ENCODE measurements around the gene CYP4F2. TPM values are rescaled to one million over a fixed set of nuclear protein-coding genes. Genes with fewer than 3 reads are reported as not detected.
A peak's percentile ranks its signal among the peaks of the same experiment; 100 is the strongest.
"Not testable (repeated sequence)": the region's sequence is repeated elsewhere in the genome, so short reads cannot be mapped to it uniquely, and the experiment has no call there.

Gene CYP4F2
- total and polyA plus RNA-seq, 3 experiments from 2014 or later = not detected

DNA sequence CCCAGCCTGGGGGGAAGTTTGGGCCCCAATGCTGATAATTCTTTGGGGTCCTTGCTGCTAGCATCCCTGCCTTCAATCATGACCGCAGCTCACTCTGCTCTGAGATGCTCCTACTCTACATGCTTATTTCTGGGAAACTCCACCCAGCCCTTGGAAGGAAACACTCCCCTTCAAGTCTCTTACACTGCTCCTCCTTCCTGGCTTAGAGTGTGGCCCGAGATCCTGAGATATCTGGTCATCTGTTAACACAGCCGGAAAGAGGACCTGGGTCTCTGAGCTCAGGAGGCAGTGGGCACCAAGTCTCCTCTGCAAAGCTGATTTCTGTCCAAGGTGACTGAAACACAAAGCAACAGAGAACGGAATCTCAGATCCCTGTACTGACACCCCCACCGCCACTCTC, 33.0 kb downstream of the CYP4F2 start:
- no peaks in the 10 kb centered on the region for H3K36me3 Mint-ChIP-seq
- no peak overlapping the region for H3K4me3 Mint-ChIP-seq
- H3K4me1 ChIP-seq (ENCODE audit: insufficient read depth, low read length) = no peaks in the 10 kb centered on the region
- DNase-seq = no peak
- peaks cover 5 to 16% of the 10 kb centered on the region in 2 donors for H3K27me3 Mint-ChIP-seq
- H3K27ac Mint-ChIP-seq = no peak overlapping the region
- peaks cover 4 to 9% (median 4%) of the 10 kb centered on the region in 3 donors for H3K4me1 Mint-ChIP-seq
- H3K4me3 ChIP-seq (ENCODE audit: low read length) = no peak overlapping the region
- POLR2A ChIA-PET = no interaction called here
- H3K27me3 ChIP-seq (ENCODE audit: insufficient read depth, low read length, poor library complexity, severe bottlenecking) = no peaks in the 10 kb centered on the region
- no peak overlapping the region for H3K27ac ChIP-seq (ENCODE audit: low read depth, low read length)
- CTCF ChIA-PET = interaction anchor here (1.3 kb wide), 1 partner anchor 28 kb away, joined by 3 read pairs; no protein-coding TSS in a partner anchor
- H3K9me3 ChIP-seq (ENCODE audit: low read length) = no peaks in the 10 kb centered on the region
- H3K36me3 ChIP-seq (ENCODE audit: insufficient read depth, low read length) = no peaks in the 10 kb centered on the region
- H3K9me3 Mint-ChIP-seq = no peaks in the 10 kb centered on the region

DNA sequence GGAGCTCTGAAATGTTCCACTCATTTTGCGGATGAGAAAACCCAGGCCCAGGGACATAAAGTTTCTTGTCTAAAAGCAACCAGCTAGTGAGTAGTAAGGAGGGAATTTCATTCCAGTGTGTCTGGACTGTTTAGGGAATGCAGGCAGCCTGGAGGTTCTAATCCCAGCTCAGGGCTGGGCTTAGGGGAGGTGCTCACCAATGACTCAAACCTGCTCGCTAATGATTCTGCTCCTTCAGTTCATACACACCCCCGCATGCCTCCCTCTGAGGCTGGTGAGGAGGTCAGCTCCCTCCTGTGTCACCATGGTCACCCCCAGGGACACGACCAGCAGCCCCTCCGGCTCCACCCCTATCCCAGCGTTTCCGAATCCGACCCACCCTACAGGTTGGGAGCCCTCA, 34.6 kb downstream of the CYP4F2 start:
- no peaks in the 10 kb centered on the region for H3K27me3 ChIP-seq (ENCODE audit: insufficient read depth, low read length, poor library complexity, severe bottlenecking)
- H3K27ac ChIP-seq (ENCODE audit: low read depth, low read length) = no peak overlapping the region
- no peak overlapping the region for H3K4me3 ChIP-seq (ENCODE audit: low read length)
- Mint-ChIP-seq H3K4me1 (no peaks in the 10 kb centered on the region), H3K27ac (no peak overlapping the region), H3K27me3 (peaks cover 5 to 12% of the 10 kb centered on the region in 2 donors), H3K36me3 (no peaks in the 10 kb centered on the region), H3K9me3 (no peaks in the 10 kb centered on the region), H3K4me3 (no peak overlapping the region)
- no peaks in the 10 kb centered on the region for H3K9me3 ChIP-seq (ENCODE audit: low read length)
- no peaks in the 10 kb centered on the region for H3K36me3 ChIP-seq (ENCODE audit: insufficient read depth, low read length)
- ChIA-PET POLR2A (no interaction called here), CTCF (no interaction called here)
- no peak for DNase-seq
- no peaks in the 10 kb centered on the region for H3K4me1 ChIP-seq (ENCODE audit: insufficient read depth, low read length)

DNA sequence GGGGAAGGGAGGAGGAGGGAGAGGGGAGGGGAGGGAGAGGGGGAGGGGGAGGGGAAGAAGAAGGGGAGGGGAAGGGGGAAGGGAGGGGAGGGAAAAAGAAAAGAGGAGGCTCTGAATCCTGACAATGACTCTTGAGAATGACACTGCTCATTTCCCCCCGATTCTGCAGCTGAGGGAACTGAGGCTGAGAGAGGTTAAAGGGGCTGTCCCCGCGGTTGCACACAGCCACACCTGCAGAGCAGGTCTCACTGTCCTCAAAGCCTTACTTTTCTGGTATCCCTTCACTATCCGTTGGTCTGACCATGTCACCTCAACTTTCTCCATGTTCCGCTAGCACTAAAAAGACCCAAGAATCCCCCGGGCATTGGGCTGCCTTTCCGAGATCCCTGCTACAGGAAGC, 35.4 kb downstream of the CYP4F2 start:
- CTCF ChIA-PET = no interaction called here
- H3K4me1 Mint-ChIP-seq = no peaks in the 10 kb centered on the region
- H3K9me3 ChIP-seq (ENCODE audit: low read length) = no peaks in the 10 kb centered on the region
- no peak for DNase-seq
- no peak overlapping the region for H3K27ac ChIP-seq (ENCODE audit: low read depth, low read length)
- POLR2A ChIA-PET = no interaction called here
- H3K27ac Mint-ChIP-seq = no peak overlapping the region
- no peak overlapping the region for H3K4me3 Mint-ChIP-seq
- no peaks in the 10 kb centered on the region for H3K36me3 ChIP-seq (ENCODE audit: insufficient read depth, low read length)
- no peak overlapping the region for H3K4me3 ChIP-seq (ENCODE audit: low read length)
- H3K9me3 Mint-ChIP-seq = no peaks in the 10 kb centered on the region
- H3K36me3 Mint-ChIP-seq = no peaks in the 10 kb centered on the region
- peaks cover 5 to 12% of the 10 kb centered on the region in 2 donors for H3K27me3 Mint-ChIP-seq
- H3K4me1 ChIP-seq (ENCODE audit: insufficient read depth, low read length) = no peaks in the 10 kb centered on the region
- no peaks in the 10 kb centered on the region for H3K27me3 ChIP-seq (ENCODE audit: insufficient read depth, low read length, poor library complexity, severe bottlenecking)

DNA sequence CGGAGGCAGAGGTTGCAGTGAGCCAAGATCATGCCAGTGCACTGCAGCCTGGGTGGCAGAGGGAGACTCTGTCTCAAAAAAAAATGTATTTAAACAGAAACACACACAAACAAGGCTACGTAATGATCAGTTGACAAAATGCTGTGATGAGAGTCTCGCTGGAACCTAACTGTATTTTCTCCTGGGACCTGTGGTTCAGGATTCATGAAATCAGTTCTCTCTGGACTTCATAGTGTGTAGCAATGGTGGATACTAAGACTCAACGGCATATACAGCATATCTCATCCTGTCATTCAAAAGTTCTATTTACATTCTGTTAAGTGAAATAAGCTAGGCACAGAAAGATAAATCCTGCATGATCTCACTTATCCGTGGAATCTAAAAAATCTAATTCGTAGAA, 37.4 kb downstream of the CYP4F2 start:
- DNase-seq = no peak
- no peak overlapping the region for H3K27ac ChIP-seq (ENCODE audit: low read depth, low read length)
- H3K27me3 ChIP-seq (ENCODE audit: insufficient read depth, low read length, poor library complexity, severe bottlenecking) = no peaks in the 10 kb centered on the region
- no peak overlapping the region for H3K4me3 ChIP-seq (ENCODE audit: low read length)
- no peaks in the 10 kb centered on the region for H3K9me3 Mint-ChIP-seq
- ChIA-PET POLR2A (no interaction called here), CTCF (no interaction called here)
- H3K36me3 ChIP-seq (ENCODE audit: insufficient read depth, low read length) = no peaks in the 10 kb centered on the region
- no peaks in the 10 kb centered on the region for H3K4me1 ChIP-seq (ENCODE audit: insufficient read depth, low read length)
- peaks cover 5 to 12% of the 10 kb centered on the region in 2 donors for H3K27me3 Mint-ChIP-seq
- no peaks in the 10 kb centered on the region for H3K36me3 Mint-ChIP-seq
- H3K4me1 Mint-ChIP-seq = no peaks in the 10 kb centered on the region
- no peaks in the 10 kb centered on the region for H3K9me3 ChIP-seq (ENCODE audit: low read length)
- H3K4me3 Mint-ChIP-seq = no peak overlapping the region
- no peak overlapping the region for H3K27ac Mint-ChIP-seq

DNA sequence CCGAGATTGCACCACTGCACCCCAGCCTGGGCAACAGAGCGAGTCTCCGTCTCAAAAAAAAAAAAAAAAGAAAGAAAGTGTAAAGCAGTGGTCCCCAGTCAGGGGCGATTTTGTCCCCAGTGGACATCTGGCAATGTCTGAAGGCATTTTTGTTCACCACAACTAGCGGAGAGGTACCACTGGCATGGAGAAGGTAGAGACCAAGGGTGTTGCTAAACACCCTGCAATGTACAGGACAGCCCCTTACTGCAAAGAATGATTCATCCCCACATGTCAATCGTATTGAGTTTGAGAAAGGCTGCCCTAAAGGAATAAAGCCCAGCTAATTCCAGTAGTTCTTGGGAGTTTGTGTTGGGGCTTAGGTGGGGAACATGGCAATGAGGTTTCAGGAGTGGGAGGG, 38.7 kb downstream of the CYP4F2 start:
- no peaks in the 10 kb centered on the region for H3K36me3 ChIP-seq (ENCODE audit: insufficient read depth, low read length)
- H3K27me3 ChIP-seq (ENCODE audit: insufficient read depth, low read length, poor library complexity, severe bottlenecking) = no peaks in the 10 kb centered on the region
- H3K4me1 Mint-ChIP-seq = no peaks in the 10 kb centered on the region
- no peak overlapping the region for H3K4me3 ChIP-seq (ENCODE audit: low read length)
- H3K36me3 Mint-ChIP-seq = no peaks in the 10 kb centered on the region
- ChIA-PET POLR2A (interaction anchor here (0.7 kb wide), 1 partner anchor 34 kb away, joined by 4 read pairs; no protein-coding TSS in a partner anchor), CTCF (no interaction called here)
- H3K27ac Mint-ChIP-seq = no peak overlapping the region
- no peaks in the 10 kb centered on the region for H3K9me3 Mint-ChIP-seq
- H3K27ac ChIP-seq (ENCODE audit: low read depth, low read length) = no peak overlapping the region
- peaks cover 5 to 11% of the 10 kb centered on the region in 2 donors for H3K27me3 Mint-ChIP-seq
- H3K4me3 Mint-ChIP-seq = no peak overlapping the region
- DNase-seq = no peak
- H3K4me1 ChIP-seq (ENCODE audit: insufficient read depth, low read length) = no peaks in the 10 kb centered on the region
- no peaks in the 10 kb centered on the region for H3K9me3 ChIP-seq (ENCODE audit: low read length)

DNA sequence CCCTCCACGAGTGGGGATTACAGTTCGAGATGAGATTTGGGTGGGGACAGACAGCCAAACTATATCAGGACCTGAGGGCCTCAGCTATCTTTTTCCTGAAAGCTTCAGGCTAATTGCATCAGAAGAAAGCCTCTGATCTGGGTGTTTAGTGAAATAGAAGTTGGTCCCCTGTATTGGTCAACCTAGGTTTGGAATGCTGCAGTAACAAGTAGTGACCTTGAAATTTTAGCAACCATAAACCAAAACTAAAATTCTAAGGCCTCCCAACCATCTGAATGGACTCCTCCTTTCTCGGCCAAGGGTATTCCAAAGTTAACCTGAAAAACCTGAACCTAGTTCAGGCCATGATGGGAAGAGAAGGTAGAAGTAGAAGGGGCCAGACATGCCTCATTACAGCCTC, 47.5 kb downstream of the CYP4F2 start:
- Histone ChIP-seq H3K27me3 (ENCODE audit: insufficient read depth, low read length, poor library complexity, severe bottlenecking) (no peaks in the 10 kb centered on the region), H3K27ac (ENCODE audit: low read depth, low read length) (no peak overlapping the region), H3K4me3 (ENCODE audit: low read length) (no peak overlapping the region), H3K9me3 (ENCODE audit: low read length) (no peaks in the 10 kb centered on the region), H3K4me1 (ENCODE audit: insufficient read depth, low read length) (peaks cover 10% of the 10 kb centered on the region), H3K36me3 (ENCODE audit: insufficient read depth, low read length) (no peaks in the 10 kb centered on the region)
- ChIA-PET CTCF (no interaction called here), POLR2A (no interaction called here)
- no peaks in the 10 kb centered on the region for H3K36me3 Mint-ChIP-seq
- H3K9me3 Mint-ChIP-seq = no peaks in the 10 kb centered on the region
- no peaks in the 10 kb centered on the region for H3K27me3 Mint-ChIP-seq
- DNase-seq = no peak
- H3K4me3 Mint-ChIP-seq = no peak overlapping the region
- peaks cover 8 to 15% (median 10%) of the 10 kb centered on the region in 3 donors for H3K4me1 Mint-ChIP-seq
- H3K27ac Mint-ChIP-seq = no peak overlapping the region

DNA sequence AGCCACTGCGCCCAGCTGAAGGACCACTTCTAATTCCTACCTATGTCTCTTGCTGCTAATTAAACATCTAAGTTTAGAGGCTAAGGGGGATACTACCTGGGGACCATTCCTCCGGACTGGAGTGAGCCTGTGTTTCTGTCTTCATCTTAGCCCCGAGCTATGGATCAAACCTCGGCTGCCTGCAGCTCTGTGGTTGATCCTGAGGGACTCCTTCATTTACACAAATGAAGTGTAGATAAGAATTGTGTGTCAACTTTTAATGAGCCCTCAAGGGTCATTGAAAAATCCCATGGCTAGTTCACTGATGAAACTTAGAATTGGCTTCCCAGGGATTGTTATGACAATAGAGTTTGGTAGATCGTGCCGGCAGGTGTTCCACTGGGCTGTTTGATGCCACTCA, 51.0 kb downstream of the CYP4F2 start:
- CTCF ChIA-PET = no interaction called here
- Mint-ChIP-seq H3K27me3 (no peaks in the 10 kb centered on the region), H3K4me3 (peak overlapping the region in 1 of 7 donors; percentile 6), H3K36me3 (no peaks in the 10 kb centered on the region), H3K4me1 (peaks cover 32 to 46% (median 40%) of the 10 kb centered on the region in 3 donors), H3K27ac (peak overlapping the region in 2 of 8 donors; percentile 80 to 94), H3K9me3 (no peaks in the 10 kb centered on the region)
- Histone ChIP-seq H3K4me1 (ENCODE audit: insufficient read depth, low read length) (peaks cover 39% of the 10 kb centered on the region), H3K36me3 (ENCODE audit: insufficient read depth, low read length) (no peaks in the 10 kb centered on the region), H3K27ac (ENCODE audit: low read depth, low read length) (no peak overlapping the region), H3K27me3 (ENCODE audit: insufficient read depth, low read length, poor library complexity, severe bottlenecking) (no peaks in the 10 kb centered on the region), H3K9me3 (ENCODE audit: low read length) (no peaks in the 10 kb centered on the region), H3K4me3 (ENCODE audit: low read length) (no peak overlapping the region)
- POLR2A ChIA-PET = no interaction called here
- no peak for DNase-seq

DNA sequence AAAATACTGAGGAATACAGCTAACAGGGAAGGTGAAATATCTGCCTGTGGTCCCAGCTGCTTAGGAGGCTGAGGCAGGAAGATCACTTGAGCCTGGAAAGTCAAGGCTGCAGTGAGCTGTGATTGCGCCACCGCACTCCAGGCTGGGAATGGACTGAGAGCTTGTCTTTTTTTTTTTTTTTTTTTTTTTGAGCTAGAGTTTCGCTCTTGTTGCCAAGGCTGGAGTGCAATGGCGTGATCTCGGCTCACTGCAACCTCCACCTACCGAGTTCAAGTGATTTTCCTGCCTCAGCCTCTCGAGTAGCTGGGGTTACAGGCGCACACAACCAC, 54.0 kb downstream of the CYP4F2 start:
- not testable (repeated sequence) for H3K27me3 Mint-ChIP-seq; DNase-seq; H3K36me3 ChIP-seq (ENCODE audit: insufficient read depth, low read length); H3K27ac ChIP-seq (ENCODE audit: low read depth, low read length); H3K9me3 Mint-ChIP-seq; H3K27me3 ChIP-seq (ENCODE audit: insufficient read depth, low read length, poor library complexity, severe bottlenecking); H3K9me3 ChIP-seq (ENCODE audit: low read length); H3K4me3 ChIP-seq (ENCODE audit: low read length); H3K36me3 Mint-ChIP-seq
- POLR2A ChIA-PET = interaction anchor here (0.5 to 0.9 kb wide), 2 partner anchors 227 to 521 kb away, joined by 3 to 6 read pairs; no protein-coding TSS in a partner anchor
- Mint-ChIP-seq H3K4me1 (peaks cover 33 to 55% (median 48%) of the 10 kb centered on the region in 3 donors), H3K27ac (peak overlapping the region in 7 of 8 donors; percentile 57 to 89 (median 75)), H3K4me3 (peak overlapping the region in 5 of 7 donors; percentile 52 to 68 (median 60))
- CTCF ChIA-PET = interaction anchor here (0.6 to 1.4 kb wide), 2 partner anchors 214 to 338 kb away, joined by 3 to 4 read pairs; no protein-coding TSS in a partner anchor
- peaks cover 39% of the 10 kb centered on the region for H3K4me1 ChIP-seq (ENCODE audit: insufficient read depth, low read length)

Measured in CD8-positive, alpha-beta memory T cell (primary cell).